Neural progenitor cell (in vitro differentiated cells): ENCODE data around the gene IPCEF1. TPM values are rescaled to one million over a fixed set of nuclear protein-coding genes. Genes with fewer than 3 reads are reported as not detected.

Source experiments
- DNase-seq: peaks from one replicate; pipeline ENCODE4 v3.0.0-alpha.2; 2016; ENCODE audit warnings: low spot score
- H2AFZ ChIP-seq: fragments of 200-600 bp; sonication (generic); replicated peaks from 2 replicates; pipeline ENCODE4 v1.6.1; 2016; ENCODE audit warnings: antibody characterized with exemption
- H3F3A ChIP-seq: fragments of 200-600 bp; sonication (generic); 2 replicates; pipeline ENCODE4 v1.6.1; 2016; ENCODE audit warnings: antibody characterized with exemption, low read depth
- H3K27ac ChIP-seq: fragments of 200-600 bp; sonication (generic); 2 replicates; pipeline ENCODE4 v1.5.1; 2016; ENCODE audit warnings: mild to moderate bottlenecking
- H3K27me3 ChIP-seq: fragments of 200-600 bp; sonication (generic); 2 replicates; pipeline ENCODE4 v1.6.1; 2016; ENCODE audit warnings: mild to moderate bottlenecking, moderate library complexity
- H3K36me3 ChIP-seq: fragments of 200-600 bp; sonication (generic); 2 replicates; pipeline ENCODE4 v1.5.1; 2016
- H3K4me1 ChIP-seq: fragments of 200-600 bp; sonication (generic); 2 replicates; pipeline ENCODE4 v1.6.1; 2016; ENCODE audit warnings: mixed run types
- H3K4me2 ChIP-seq: fragments of 200-600 bp; sonication (generic); 2 replicates; pipeline ENCODE4 v1.6.1; 2016
- H3K4me3 ChIP-seq: fragments of 200-600 bp; sonication (generic); 2 replicates; pipeline ENCODE4 v1.5.1; 2016
- H3K79me2 ChIP-seq: fragments of 200-600 bp; sonication (generic); 2 replicates; pipeline ENCODE4 v1.6.1; 2016; ENCODE audit warnings: low read depth
- H3K9ac ChIP-seq: fragments of 200-600 bp; sonication (generic); 2 replicates; pipeline ENCODE4 v1.6.1; 2016
- H3K9me3 ChIP-seq: fragments of 200-600 bp; sonication (generic); 2 replicates; pipeline ENCODE4 v1.5.1; 2016; ENCODE audit warnings: low read depth
- H4K20me1 ChIP-seq: fragments of 200-600 bp; sonication (generic); 2 replicates; pipeline ENCODE4 v1.6.1; 2016; ENCODE audit warnings: low read depth
- H3K27ac Mint-ChIP-seq: 3 replicates; pipeline ENCODE4 v1.8.0; 2021; ENCODE audit warnings: mixed read lengths
- H3K27me3 Mint-ChIP-seq: 2 replicates; pipeline ENCODE4 v1.8.0; 2022; ENCODE audit warnings: low read depth, mild to moderate bottlenecking, inconsistent platforms, moderate library complexity, mixed read lengths; ENCODE audit not compliant: insufficient read depth
- H3K36me3 Mint-ChIP-seq: 3 replicates; pipeline ENCODE4 v1.8.0; 2021; ENCODE audit warnings: mixed read lengths
- H3K4me1 Mint-ChIP-seq: 3 replicates; pipeline ENCODE4 v1.8.0; 2021; ENCODE audit warnings: mixed read lengths
- H3K4me3 Mint-ChIP-seq: 3 replicates; pipeline ENCODE4 v1.8.0; 2021; ENCODE audit warnings: mild to moderate bottlenecking, moderate library complexity, mixed read lengths
- H3K9me3 Mint-ChIP-seq: 3 replicates; pipeline ENCODE4 v1.8.0; 2020; ENCODE audit warnings: mixed read lengths
- CTCF ChIP-seq: fragments of 200-600 bp; sonication (generic); IDR thresholded peaks from 2 replicates; pipeline ENCODE4 v1.5.1; 2017; ENCODE audit warnings: antibody characterized with exemption, mild to moderate bottlenecking
- EZH2 ChIP-seq: fragments of 200-600 bp; sonication (generic); IDR thresholded peaks from 2 replicates; pipeline ENCODE4 v1.6.1; 2017; ENCODE audit warnings: antibody characterized with exemption, mild to moderate bottlenecking, moderate library complexity
- EZH2phosphoT487 ChIP-seq: fragments of 200-600 bp; sonication (generic); IDR thresholded peaks from 2 replicates; pipeline ENCODE4 v1.6.1; 2017; ENCODE audit warnings: antibody characterized with exemption
- total RNA-seq: library from RNA; depleted of rRNA; stranded (reverse); fragments of >200 nt; gene quantifications from 2 replicates; pipeline ENCODE4 v1.2.3, GENCODE V29; 2015; ENCODE audit warnings: low replicate concordance

Gene IPCEF1
- total RNA-seq, 1 donor from 2014 or later = 0.13 TPM

- no peak overlapping the region for H3K4me3 Mint-ChIP-seq
- Histone ChIP-seq H3K36me3 (no peaks in the 10 kb centered on the region), H3K4me1 (peaks cover 23% of the 10 kb centered on the region), H2AFZ (peak overlapping the region; percentile 74), H3K27ac (no peak overlapping the region), H3K9ac (no peak overlapping the region), H4K20me1 (no peaks in the 10 kb centered on the region), H3K4me2 (peak overlapping the region; percentile 50), H3K27me3 (no peaks in the 10 kb centered on the region), H3K9me3 (no peaks in the 10 kb centered on the region), H3K79me2 (no peaks in the 10 kb centered on the region), H3F3A (peaks cover 14% of the 10 kb centered on the region), H3K4me3 (no peak overlapping the region)
- H3K4me1 Mint-ChIP-seq = peaks cover 13% of the 10 kb centered on the region
- no peaks in the 10 kb centered on the region for H3K9me3 Mint-ChIP-seq
- no peaks in the 10 kb centered on the region for H3K27me3 Mint-ChIP-seq
- H3K27ac Mint-ChIP-seq = no peak overlapping the region
- no peak for TF ChIP-seq EZH2
- TF ChIP-seq CTCF = no peak
- TF ChIP-seq EZH2phosphoT487 = no peak
- no peak for DNase-seq
- H3K36me3 Mint-ChIP-seq = no peaks in the 10 kb centered on the region
Observed at GRCh38 chr6:154218301-154218700, 138.3 kb downstream of the IPCEF1 start.

- H3K4me2 ChIP-seq = no peak overlapping the region
- no peaks in the 10 kb centered on the region for H4K20me1 ChIP-seq
- Mint-ChIP-seq H3K9me3 (no peaks in the 10 kb centered on the region), H3K27ac (no peak overlapping the region), H3K4me1 (peaks cover 8% of the 10 kb centered on the region), H3K27me3 (no peaks in the 10 kb centered on the region), H3K4me3 (no peak overlapping the region), H3K36me3 (no peaks in the 10 kb centered on the region)
- H3K79me2 ChIP-seq = no peaks in the 10 kb centered on the region
- H2AFZ ChIP-seq = no peak overlapping the region
- no peak overlapping the region for H3K9ac ChIP-seq
- no peak overlapping the region for H3K4me3 ChIP-seq
- H3K36me3 ChIP-seq = no peaks in the 10 kb centered on the region
- no peak for DNase-seq
- peaks cover 14% of the 10 kb centered on the region for H3K4me1 ChIP-seq
- peaks cover 6% of the 10 kb centered on the region for H3F3A ChIP-seq
- no peaks in the 10 kb centered on the region for H3K9me3 ChIP-seq
- H3K27me3 ChIP-seq = no peaks in the 10 kb centered on the region
- H3K27ac ChIP-seq = no peak overlapping the region
- TF ChIP-seq EZH2 (no peak), CTCF (no peak), EZH2phosphoT487 (no peak)
Observed at GRCh38 chr6:154213782-154214181, 142.8 kb downstream of the IPCEF1 start.

GRCh38 chr6:154210678-154211077, 145.9 kb downstream of the IPCEF1 start:
- Mint-ChIP-seq H3K27me3 (peaks cover 2% of the 10 kb centered on the region), H3K36me3 (no peaks in the 10 kb centered on the region)
- DNase-seq = no peak

More at GRCh38 chr6:154210678-154211077, 145.9 kb downstream of the IPCEF1 start:
- H3K4me2 ChIP-seq = no peak overlapping the region
- H3K36me3 ChIP-seq = no peaks in the 10 kb centered on the region
- no peak overlapping the region for H3K4me3 ChIP-seq
- no peak overlapping the region for H3K9ac ChIP-seq
- Mint-ChIP-seq H3K4me3 (no peak overlapping the region), H3K4me1 (no peaks in the 10 kb centered on the region), H3K27ac (no peak overlapping the region), H3K9me3 (no peaks in the 10 kb centered on the region)
- H3K9me3 ChIP-seq = no peaks in the 10 kb centered on the region
- no peaks in the 10 kb centered on the region for H3K79me2 ChIP-seq
- H3K4me1 ChIP-seq = no peaks in the 10 kb centered on the region
- no peaks in the 10 kb centered on the region for H4K20me1 ChIP-seq
- no peak overlapping the region for H2AFZ ChIP-seq
- H3F3A ChIP-seq = no peaks in the 10 kb centered on the region
- no peak overlapping the region for H3K27ac ChIP-seq
- TF ChIP-seq EZH2 = no peak
- no peak for TF ChIP-seq EZH2phosphoT487
- TF ChIP-seq CTCF = no peak
- H3K27me3 ChIP-seq = no peaks in the 10 kb centered on the region
